ENCODE measurements around the gene ATP9B. TPM values are rescaled to one million over a fixed set of nuclear protein-coding genes. Genes with fewer than 3 reads are reported as not detected.
"Not testable (repeated sequence)": the region's sequence is repeated elsewhere in the genome, so short reads cannot be mapped to it uniquely, and the experiment has no call there.

ATP9B gene
- total and polyA plus RNA-seq, 12 donors = 6.7 to 19.7 (median 14.5) TPM

DNA sequence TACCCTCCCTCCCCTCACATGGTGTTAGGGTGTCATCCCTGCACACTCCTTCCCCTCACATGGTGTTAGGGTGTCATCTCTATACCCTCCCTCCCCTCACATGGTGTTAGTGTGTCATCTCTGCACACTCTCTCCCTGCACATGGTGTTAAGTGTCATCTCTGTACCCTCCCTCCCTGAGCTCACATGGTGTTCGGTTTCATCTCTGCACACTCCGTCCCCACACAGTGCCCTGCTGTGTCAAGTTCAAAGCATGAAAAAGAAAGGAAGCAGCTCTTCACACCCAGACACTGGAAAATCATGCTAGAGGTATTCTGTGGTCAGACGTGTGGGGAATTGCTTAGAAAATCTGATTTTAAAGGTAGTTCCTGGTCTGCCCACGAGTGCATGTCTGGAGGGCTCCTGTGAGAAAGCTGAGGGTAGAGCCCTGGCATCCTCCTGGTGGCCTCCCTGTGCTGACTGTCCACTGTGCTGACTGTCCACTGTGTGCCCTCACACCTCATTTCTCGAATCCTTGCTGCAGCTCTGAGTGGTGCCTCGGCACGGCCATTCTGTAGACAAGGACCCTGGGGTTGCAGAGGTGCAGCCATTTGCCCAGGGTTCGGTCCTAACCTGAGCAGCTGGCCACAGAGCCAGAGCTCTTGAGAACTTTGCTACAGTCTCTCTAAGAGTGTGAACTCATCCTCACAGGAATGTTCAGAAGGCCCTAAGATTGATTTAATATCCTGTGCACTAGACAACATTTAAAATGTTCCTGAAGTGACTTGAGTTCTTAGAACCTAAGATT is 257.4 kb downstream of the ATP9B start:
- Histone ChIP-seq H3K27me3 (no peaks in the 10 kb centered on the region), H3K36me3 (peaks cover 0 to 49% (median 11%) of the 10 kb centered on the region in 9 donors), H3K4me1 (no peaks in the 10 kb centered on the region), H3K9me3 (no peaks in the 10 kb centered on the region), H3K4me3 (no peak overlapping the region), H3K27ac (no peak overlapping the region)
- intact Hi-C loops (cut with DNase I) = no loop called here
- no peak for TF ChIP-seq CTCF (IDR thresholded peaks at IDR 0.05)
- DNase-seq (no peak), ATAC-seq (no peak)
- WGBS, 2 donors = 94 to 96% methylated on average over 8 of the region's 8 CpGs

DNA sequence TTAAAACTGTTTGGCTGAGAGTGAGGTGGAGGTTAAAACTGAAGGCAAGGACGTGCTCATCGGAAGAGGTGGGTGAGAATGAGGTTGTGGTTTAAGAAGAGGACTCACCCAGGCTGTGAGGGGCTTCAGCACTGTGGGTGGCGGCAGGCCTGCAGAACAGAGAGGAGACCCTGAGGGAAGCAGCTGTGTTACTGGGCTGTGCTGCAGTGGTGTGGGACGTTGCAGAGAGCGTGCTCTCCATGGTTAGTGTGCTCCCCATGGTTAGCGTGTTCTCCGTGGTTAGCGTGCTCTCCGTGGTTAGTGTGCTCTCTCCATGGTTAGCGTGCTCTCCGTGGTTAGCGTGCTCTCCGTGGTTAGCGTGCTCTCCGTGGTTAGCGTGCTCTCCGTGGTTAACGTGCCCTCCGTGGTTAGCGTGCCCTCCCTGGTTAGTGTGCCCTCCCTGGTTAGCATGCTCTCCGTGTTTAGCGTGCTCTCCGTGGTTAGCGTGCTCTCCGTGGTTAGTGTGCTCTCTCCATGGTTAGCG is 258.1 kb downstream of the ATP9B start:
- ATAC-seq (no peak), DNase-seq (no peak)
- no peak for TF ChIP-seq CTCF (IDR thresholded peaks at IDR 0.05)
- Histone ChIP-seq H3K4me1 (no peaks in the 10 kb centered on the region), H3K9me3 (no peaks in the 10 kb centered on the region), H3K4me3 (no peak overlapping the region), H3K36me3 (peaks cover 0 to 48% (median 11%) of the 10 kb centered on the region in 9 donors), H3K27ac (no peak overlapping the region), H3K27me3 (no peaks in the 10 kb centered on the region)
- intact Hi-C loops (cut with DNase I) = no loop called here
- WGBS, 2 donors = 93 to 97% methylated on average over 26 of the region's 26 CpGs

DNA sequence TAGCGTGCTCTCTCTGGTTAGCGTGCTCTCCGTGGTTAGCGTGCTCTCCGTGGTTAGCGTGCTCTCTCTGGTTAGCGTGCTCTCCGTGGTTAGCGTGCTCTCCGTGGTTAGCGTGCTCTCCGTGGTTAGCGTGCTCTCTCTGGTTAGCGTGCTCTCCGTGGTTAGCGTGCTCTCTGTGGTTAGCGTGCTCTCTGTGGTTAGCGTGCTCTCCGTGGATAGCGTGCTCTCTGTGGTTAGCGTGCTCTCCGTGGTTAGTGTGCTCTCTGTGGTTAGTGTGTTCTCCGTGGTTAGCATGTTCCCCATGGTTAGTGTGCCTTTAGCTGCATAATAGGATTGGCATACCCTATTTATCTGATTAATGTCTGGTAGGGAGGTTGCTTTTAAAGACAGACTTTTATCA is 258.7 kb downstream of the ATP9B start:
- intact Hi-C loops (cut with DNase I); H3K27me3 ChIP-seq; H3K4me3 ChIP-seq; DNase-seq; H3K4me1 ChIP-seq; H3K27ac ChIP-seq; H3K9me3 ChIP-seq; ATAC-seq: not testable (repeated sequence)
- H3K36me3 ChIP-seq = peaks cover 0 to 54% (median 11%) of the 10 kb centered on the region in 9 donors
- WGBS, 2 donors = 93 to 94% methylated on average over 22 to 23 of the region's 23 CpGs

DNA sequence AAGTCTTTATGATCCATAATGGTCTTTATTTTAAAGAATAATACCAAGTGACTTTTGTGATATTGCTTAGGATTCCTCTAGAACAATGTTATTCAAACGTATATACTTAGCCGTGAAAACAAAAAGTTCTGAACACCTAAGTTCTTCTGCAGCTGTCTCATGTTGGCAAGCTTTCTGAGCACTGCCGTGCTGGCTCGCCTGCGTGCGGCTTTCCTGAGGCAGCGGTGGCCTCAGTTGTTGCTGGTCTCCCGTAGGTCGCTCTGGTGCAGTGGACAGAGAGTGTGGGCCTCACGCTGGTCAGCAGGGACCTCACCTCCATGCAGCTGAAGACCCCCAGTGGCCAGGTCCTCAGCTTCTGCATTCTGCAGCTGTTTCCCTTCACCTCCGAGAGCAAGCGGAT is 259.7 kb downstream of the ATP9B start:
- no peak overlapping the region for H3K4me3 ChIP-seq
- no peak overlapping the region for H3K27ac ChIP-seq
- no peaks in the 10 kb centered on the region for H3K9me3 ChIP-seq
- H3K4me1 ChIP-seq = no peaks in the 10 kb centered on the region
- peaks cover 0 to 62% (median 11%) of the 10 kb centered on the region in 9 donors for H3K36me3 ChIP-seq
- ATAC-seq (no peak), DNase-seq (no peak)
- whole genome bisulfite sequencing, 2 donors = 86% methylated on average over 12 of the region's 12 CpGs
- intact Hi-C loops (cut with DNase I) = no loop called here
- no peak for TF ChIP-seq CTCF (IDR thresholded peaks at IDR 0.05)
- no peaks in the 10 kb centered on the region for H3K27me3 ChIP-seq

DNA sequence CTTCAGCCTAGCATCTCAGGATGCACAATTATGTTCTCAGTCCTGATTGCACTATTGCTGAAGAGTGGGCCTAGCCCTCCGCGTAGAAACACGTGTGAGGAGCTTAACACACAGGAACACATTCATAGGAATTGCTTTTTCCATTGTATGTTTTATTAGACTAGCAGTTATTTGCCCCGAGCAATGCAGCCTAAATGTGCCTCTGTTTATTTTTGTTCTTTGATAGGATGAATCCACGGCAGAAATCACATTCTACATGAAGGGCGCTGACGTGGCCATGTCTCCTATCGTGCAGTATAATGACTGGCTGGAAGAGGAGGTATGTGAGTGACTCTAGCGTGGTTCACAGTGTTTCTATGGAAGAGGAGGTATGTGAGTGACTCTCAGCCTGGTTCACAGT is 260.6 kb downstream of the ATP9B start:
- Histone ChIP-seq H3K4me1 (no peaks in the 10 kb centered on the region), H3K36me3 (peaks cover 0 to 59% (median 11%) of the 10 kb centered on the region in 9 donors), H3K9me3 (no peaks in the 10 kb centered on the region), H3K27me3 (no peaks in the 10 kb centered on the region), H3K4me3 (no peak overlapping the region), H3K27ac (no peak overlapping the region)
- no peak for TF ChIP-seq CTCF (IDR thresholded peaks at IDR 0.05)
- 85 to 91% methylated on average over 9 of the region's 9 CpGs for WGBS, 2 donors
- no peak for ATAC-seq
- no peak for DNase-seq
- intact Hi-C loops (cut with DNase I) = no loop called here
